DOHH2 (cell line): ENCODE data around the gene INPP5B.

Source experiments
- EZH2phosphoT487 ChIP-seq: fragments of 200-600 bp; sonication (generic); IDR thresholded peaks from 2 replicates; pipeline ENCODE4 v1.6.1; 2017; ENCODE audit warnings: borderline replicate concordance, mild to moderate bottlenecking, antibody characterized with exemption, low read length, moderate library complexity, mixed read lengths
- TF ChIP-seq, protein P1 (sequence below): fragments of 200-600 bp; sonication (generic); IDR thresholded peaks from one replicate; pipeline ENCODE4 v1.5.1; 2014; ENCODE audit warnings: antibody characterized with exemption, mild to moderate bottlenecking, low read depth, low read length; ENCODE audit not compliant: poor library complexity, severe bottlenecking

DNA sequence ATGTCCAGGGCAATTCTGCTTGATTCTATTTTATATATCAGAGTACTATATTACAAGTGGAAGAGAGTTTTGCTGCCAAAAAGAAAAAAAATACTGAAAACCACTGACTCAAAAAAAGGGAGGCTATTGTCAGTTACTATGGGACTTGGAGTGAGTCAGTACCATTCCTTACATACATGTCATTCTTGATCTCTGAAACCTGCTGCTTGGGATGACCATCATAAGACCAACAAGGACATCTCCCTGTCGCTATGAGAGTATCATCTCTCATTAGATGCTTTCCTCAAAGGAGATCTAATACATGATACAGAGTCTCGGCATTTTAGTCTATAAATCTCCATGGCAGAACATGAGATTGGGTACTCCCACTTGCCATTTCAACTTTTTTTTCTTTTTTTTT is 11.8 kb upstream of the INPP5B start:
- TF ChIP-seq EZH2phosphoT487, result no peak
- TF ChIP-seq, protein P1, sequence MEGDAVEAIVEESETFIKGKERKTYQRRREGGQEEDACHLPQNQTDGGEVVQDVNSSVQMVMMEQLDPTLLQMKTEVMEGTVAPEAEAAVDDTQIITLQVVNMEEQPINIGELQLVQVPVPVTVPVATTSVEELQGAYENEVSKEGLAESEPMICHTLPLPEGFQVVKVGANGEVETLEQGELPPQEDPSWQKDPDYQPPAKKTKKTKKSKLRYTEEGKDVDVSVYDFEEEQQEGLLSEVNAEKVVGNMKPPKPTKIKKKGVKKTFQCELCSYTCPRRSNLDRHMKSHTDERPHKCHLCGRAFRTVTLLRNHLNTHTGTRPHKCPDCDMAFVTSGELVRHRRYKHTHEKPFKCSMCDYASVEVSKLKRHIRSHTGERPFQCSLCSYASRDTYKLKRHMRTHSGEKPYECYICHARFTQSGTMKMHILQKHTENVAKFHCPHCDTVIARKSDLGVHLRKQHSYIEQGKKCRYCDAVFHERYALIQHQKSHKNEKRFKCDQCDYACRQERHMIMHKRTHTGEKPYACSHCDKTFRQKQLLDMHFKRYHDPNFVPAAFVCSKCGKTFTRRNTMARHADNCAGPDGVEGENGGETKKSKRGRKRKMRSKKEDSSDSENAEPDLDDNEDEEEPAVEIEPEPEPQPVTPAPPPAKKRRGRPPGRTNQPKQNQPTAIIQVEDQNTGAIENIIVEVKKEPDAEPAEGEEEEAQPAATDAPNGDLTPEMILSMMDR, result no peak
